HepG2 (cell line): ENCODE data around the gene JAK1. TPM values are rescaled to one million over a fixed set of nuclear protein-coding genes. Genes with fewer than 3 reads are reported as not detected.

ENCODE experiments used
- CC2D1A ChIP-seq: sonication (generic); formaldehyde crosslinking; IDR thresholded peaks from 2 replicates; pipeline ENCODE4 v1.8.1; 2023; ENCODE audit warnings: mild to moderate bottlenecking, missing genetic modification reagents
- DR1 ChIP-seq: sonication (generic); formaldehyde crosslinking; IDR thresholded peaks from 2 replicates; pipeline ENCODE4 v1.8.0; 2021; ENCODE audit warnings: mild to moderate bottlenecking, missing genetic modification reagents, inconsistent platforms
- EP300 ChIP-seq, 3 experiments: sonication (generic) in 1 of 3; formaldehyde crosslinking in 1 of 3; IDR thresholded peaks; 2 replicates each; pipeline versions ENCODE4 v1.5.1 to v1.6.1; 2011 to 2020; ENCODE audit warnings: low read depth in 2 of 3, low read length in 2 of 3, borderline replicate concordance in 1 of 3, improper control_type of control experiment in 1 of 3, mild to moderate bottlenecking in 1 of 3, missing genetic modification reagents in 1 of 3, moderate library complexity in 1 of 3
- IRF1 ChIP-seq: sonication (generic); formaldehyde crosslinking; IDR thresholded peaks from 2 replicates; pipeline ENCODE4 v1.4.0; 2020; ENCODE audit warnings: low read depth, mild to moderate bottlenecking, missing genetic modification reagents
- IRF2 ChIP-seq: IDR thresholded peaks from 2 replicates; pipeline ENCODE4 v1.6.1; 2018; ENCODE audit warnings: missing genetic modification reagents, missing compliant biosample characterization
- TBP ChIP-seq: sonication (generic); formaldehyde crosslinking; IDR thresholded peaks from 2 replicates; pipeline ENCODE4 v1.5.0; 2020; ENCODE audit warnings: missing genetic modification reagents
- ZC3H13 ChIP-seq: sonication (generic); formaldehyde crosslinking; IDR thresholded peaks from 2 replicates; pipeline ENCODE4 v1.8.1; 2023; ENCODE audit warnings: mild to moderate bottlenecking, missing genetic modification reagents, moderate library complexity
- ZNF564 ChIP-seq: sonication (generic); formaldehyde crosslinking; IDR thresholded peaks from 2 replicates; pipeline ENCODE4 v1.8.1; 2023; ENCODE audit warnings: mild to moderate bottlenecking, missing genetic modification reagents
- polyA plus RNA-seq, 8 experiments: library from polyadenylated mRNA; depleted of rRNA in 3 of 8; stranded (reverse) in 7 of 8; unstranded in 1 of 8; fragments of >200 nt; fragmentation: Illumina TruSeq in 4 of 8; extraction: Trizol in 4 of 8; gene quantifications; 2 replicates each; pipeline versions ENCODE4 v1.2.1 to v1.2.3, GENCODE V29; 2011 to 2016; ENCODE audit warnings: low read depth in 4 of 8, missing spikeins in 1 of 8, mixed read lengths in 1 of 8; ENCODE audit not compliant: insufficient read depth in 1 of 8
- total RNA-seq, 5 experiments: library from RNA; depleted of rRNA; stranded (reverse); fragments of >200 nt; fragmentation: Illumina TruSeq; extraction: Trizol; gene quantifications; 2 replicates each; pipeline ENCODE4 v1.2.3, GENCODE V29; 2016; ENCODE audit warnings: low read depth in 1 of 5
- TF ChIP-seq, protein P1 (sequence below): sonication (generic); formaldehyde crosslinking; IDR thresholded peaks from one replicate; pipeline ENCODE4 v1.5.1; 2020; ENCODE audit warnings: mild to moderate bottlenecking, missing genetic modification reagents; ENCODE audit errors: not compliant biosample characterization
- TF ChIP-seq, protein P2 (sequence below): sonication (generic); formaldehyde crosslinking; IDR thresholded peaks from 2 replicates; pipeline ENCODE4 v1.4.0; 2020; ENCODE audit warnings: missing genetic modification reagents, mild to moderate bottlenecking, borderline replicate concordance

Gene JAK1
- total and polyA plus RNA-seq, 2 of the 13 experiments (the other 11 are each of a cell fraction or from before 2014, with no cell fraction given): 23.9 to 42.4 TPM

GRCh38 chr1:64966158-64966971 lies at the start of gene JAK1 (continued):
- TF ChIP-seq IRF1: no peak
- no peak; the same call in 1 of the 2 replicates for TF ChIP-seq ZNF564 (CRISPR knock-in tag)
- TF ChIP-seq, protein P1, sequence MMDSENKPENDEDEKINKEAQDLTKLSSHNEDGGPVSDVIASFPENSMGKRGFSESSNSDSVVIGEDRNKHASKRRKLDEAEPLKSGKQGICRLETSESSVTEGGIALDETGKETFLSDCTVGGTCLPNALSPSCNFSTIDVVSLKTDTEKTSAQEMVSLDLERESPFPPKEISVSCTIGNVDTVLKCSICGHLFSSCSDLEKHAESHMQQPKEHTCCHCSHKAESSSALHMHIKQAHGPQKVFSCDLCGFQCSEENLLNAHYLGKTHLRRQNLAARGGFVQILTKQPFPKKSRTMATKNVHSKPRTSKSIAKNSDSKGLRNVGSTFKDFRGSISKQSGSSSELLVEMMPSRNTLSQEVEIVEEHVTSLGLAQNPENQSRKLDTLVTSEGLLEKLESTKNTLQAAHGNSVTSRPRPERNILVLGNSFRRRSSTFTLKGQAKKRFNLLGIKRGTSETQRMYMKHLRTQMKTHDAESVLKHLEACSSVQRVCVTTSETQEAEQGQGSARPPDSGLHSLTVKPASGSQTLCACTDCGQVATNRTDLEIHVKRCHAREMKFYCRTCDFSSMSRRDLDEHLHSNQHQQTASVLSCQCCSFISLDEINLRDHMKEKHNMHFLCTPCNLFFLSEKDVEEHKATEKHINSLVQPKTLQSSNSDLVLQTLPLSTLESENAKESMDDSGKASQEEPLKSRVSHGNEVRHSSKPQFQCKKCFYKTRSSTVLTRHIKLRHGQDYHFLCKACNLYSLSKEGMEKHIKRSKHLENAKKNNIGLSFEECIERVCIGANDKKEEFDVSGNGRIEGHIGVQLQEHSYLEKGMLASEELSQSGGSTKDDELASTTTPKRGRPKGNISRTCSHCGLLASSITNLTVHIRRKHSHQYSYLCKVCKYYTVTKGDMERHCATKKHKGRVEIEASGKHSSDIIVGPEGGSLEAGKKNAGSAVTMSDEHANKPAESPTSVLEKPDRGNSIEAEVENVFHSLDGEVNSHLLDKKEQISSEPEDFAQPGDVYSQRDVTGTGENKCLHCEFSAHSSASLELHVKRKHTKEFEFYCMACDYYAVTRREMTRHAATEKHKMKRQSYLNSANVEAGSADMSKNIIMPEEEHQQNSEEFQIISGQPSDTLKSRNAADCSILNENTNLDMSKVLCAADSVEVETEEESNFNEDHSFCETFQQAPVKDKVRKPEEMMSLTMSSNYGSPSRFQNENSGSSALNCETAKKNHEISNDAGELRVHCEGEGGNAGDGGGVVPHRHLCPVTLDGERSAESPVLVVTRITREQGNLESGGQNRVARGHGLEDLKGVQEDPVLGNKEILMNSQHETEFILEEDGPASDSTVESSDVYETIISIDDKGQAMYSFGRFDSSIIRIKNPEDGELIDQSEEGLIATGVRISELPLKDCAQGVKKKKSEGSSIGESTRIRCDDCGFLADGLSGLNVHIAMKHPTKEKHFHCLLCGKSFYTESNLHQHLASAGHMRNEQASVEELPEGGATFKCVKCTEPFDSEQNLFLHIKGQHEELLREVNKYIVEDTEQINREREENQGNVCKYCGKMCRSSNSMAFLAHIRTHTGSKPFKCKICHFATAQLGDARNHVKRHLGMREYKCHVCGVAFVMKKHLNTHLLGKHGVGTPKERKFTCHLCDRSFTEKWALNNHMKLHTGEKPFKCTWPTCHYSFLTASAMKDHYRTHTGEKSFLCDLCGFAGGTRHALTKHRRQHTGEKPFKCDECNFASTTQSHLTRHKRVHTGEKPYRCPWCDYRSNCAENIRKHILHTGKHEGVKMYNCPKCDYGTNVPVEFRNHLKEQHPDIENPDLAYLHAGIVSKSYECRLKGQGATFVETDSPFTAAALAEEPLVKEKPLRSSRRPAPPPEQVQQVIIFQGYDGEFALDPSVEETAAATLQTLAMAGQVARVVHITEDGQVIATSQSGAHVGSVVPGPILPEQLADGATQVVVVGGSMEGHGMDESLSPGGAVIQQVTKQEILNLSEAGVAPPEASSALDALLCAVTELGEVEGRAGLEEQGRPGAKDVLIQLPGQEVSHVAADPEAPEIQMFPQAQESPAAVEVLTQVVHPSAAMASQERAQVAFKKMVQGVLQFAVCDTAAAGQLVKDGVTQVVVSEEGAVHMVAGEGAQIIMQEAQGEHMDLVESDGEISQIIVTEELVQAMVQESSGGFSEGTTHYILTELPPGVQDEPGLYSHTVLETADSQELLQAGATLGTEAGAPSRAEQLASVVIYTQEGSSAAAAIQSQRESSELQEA (CRISPR knock-in tag): no peak
- TF ChIP-seq IRF2 (CRISPR knock-in tag): no peak
- TF ChIP-seq, protein P2, sequence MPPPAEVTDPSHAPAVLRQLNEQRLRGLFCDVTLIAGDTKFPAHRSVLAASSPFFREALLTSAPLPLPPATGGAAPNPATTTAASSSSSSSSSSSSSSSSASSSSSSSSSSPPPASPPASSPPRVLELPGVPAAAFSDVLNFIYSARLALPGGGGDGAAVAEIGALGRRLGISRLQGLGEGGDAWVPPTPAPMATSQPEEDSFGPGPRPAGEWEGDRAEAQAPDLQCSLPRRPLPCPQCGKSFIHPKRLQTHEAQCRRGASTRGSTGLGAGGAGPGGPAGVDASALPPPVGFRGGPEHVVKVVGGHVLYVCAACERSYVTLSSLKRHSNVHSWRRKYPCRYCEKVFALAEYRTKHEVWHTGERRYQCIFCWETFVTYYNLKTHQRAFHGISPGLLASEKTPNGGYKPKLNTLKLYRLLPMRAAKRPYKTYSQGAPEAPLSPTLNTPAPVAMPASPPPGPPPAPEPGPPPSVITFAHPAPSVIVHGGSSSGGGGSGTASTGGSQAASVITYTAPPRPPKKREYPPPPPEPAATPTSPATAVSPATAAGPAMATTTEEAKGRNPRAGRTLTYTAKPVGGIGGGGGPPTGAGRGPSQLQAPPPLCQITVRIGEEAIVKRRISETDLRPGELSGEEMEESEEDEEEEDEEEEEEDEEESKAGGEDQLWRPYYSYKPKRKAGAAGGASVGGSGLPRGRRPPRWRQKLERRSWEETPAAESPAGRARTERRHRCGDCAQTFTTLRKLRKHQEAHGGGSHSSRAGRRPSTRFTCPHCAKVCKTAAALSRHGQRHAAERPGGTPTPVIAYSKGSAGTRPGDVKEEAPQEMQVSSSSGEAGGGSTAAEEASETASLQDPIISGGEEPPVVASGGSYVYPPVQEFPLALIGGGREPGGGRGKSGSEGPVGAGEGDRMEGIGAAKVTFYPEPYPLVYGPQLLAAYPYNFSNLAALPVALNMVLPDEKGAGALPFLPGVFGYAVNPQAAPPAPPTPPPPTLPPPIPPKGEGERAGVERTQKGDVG (CRISPR knock-in tag): no peak
- no peak for TF ChIP-seq EP300 (IDR thresholded peaks at IDR 0.05; ENCODE audit: low read depth in 2 of 2, low read length in 2 of 2)
- no peak for TF ChIP-seq EP300 (CRISPR knock-in tag; IDR thresholded peaks at IDR 0.05; ENCODE audit: borderline replicate concordance)
- no peak for TF ChIP-seq TBP (CRISPR knock-in tag)
- no peak for TF ChIP-seq ZC3H13 (CRISPR knock-in tag)
- TF ChIP-seq CC2D1A: no peak
- no peak for TF ChIP-seq DR1 (CRISPR knock-in tag)
